Vagina (tissue), 2 donors: ENCODE data around the gene STEAP1B.

Source experiments
- POLR2A ChIP-seq, 2 donors: fragments of 450-650 bp; IDR thresholded peaks; one replicate each; pipeline ENCODE4 v1.6.1; 2017; ENCODE audit warnings: antibody characterized with exemption in 2 of 2, mild to moderate bottlenecking in 2 of 2, moderate library complexity in 2 of 2
- POLR2AphosphoS5 ChIP-seq, 2 donors: sonication (generic); formaldehyde crosslinking; IDR thresholded peaks; one replicate each; pipeline ENCODE4 v1.9.0; 2017; ENCODE audit warnings: antibody characterized with exemption in 2 of 2, mild to moderate bottlenecking in 2 of 2, low read depth in 1 of 2; ENCODE audit not compliant: insufficient read depth in 1 of 2
- TF ChIP-seq, protein P1 (sequence below), 3 experiments: fragments of 450-650 bp in 2 of 3; fragments of 200-600 bp in 1 of 3; sonication (generic) in 1 of 3; IDR thresholded peaks; one replicate each; pipeline ENCODE4 v1.5.1; 2017 to 2019; ENCODE audit warnings: antibody characterized with exemption in 3 of 3, mild to moderate bottlenecking in 2 of 3, moderate library complexity in 2 of 3

DNA sequence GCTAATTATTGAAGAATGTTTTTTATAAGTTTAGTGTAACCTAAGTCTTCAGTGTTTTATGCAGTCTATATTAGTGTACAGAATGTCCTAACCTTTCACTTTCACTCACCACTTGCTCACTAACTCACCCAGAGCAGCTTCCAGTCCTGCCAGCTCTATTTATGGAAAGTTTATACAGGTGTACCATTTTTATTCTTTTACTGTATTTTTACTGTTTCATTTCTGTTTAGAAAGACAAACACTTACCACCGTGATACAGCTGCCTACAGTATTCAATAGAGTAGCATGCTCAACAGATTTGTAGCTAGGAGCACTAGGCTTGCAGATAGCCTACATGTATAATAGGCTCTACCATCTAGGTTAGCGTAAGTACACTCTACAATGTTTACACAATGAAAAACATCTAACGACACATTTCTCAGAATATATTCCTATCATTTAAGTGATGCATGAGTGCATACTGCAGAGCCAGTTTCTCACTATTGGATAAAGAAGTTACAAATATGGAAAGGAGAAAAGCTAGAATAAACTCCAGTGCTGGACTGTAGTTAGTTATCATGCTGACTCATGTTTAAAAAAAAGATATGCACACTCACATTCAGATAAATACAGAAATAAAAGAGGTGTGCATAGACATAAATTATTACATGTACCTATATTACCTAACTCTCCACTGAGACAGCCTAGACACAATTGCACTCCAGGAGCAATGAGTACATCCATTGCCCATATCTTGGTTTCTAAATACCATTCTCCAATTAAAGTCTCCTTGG lies 30.4 kb downstream of the STEAP1B start:
- TF ChIP-seq, protein P1, sequence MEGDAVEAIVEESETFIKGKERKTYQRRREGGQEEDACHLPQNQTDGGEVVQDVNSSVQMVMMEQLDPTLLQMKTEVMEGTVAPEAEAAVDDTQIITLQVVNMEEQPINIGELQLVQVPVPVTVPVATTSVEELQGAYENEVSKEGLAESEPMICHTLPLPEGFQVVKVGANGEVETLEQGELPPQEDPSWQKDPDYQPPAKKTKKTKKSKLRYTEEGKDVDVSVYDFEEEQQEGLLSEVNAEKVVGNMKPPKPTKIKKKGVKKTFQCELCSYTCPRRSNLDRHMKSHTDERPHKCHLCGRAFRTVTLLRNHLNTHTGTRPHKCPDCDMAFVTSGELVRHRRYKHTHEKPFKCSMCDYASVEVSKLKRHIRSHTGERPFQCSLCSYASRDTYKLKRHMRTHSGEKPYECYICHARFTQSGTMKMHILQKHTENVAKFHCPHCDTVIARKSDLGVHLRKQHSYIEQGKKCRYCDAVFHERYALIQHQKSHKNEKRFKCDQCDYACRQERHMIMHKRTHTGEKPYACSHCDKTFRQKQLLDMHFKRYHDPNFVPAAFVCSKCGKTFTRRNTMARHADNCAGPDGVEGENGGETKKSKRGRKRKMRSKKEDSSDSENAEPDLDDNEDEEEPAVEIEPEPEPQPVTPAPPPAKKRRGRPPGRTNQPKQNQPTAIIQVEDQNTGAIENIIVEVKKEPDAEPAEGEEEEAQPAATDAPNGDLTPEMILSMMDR (IDR thresholded peaks at IDR 0.05): no peak
- no peak for TF ChIP-seq POLR2A (IDR thresholded peaks at IDR 0.05)
- TF ChIP-seq POLR2AphosphoS5 (IDR thresholded peaks at IDR 0.05; ENCODE audit: insufficient read depth in 1 of 2, low read depth in 1 of 2): no peak
